Stimulated activated CD4-positive, alpha-beta T cell treated with anti-CD3 and anti-CD28 coated beads, Interleukin-15, amount 100 ng/mL, for 48 hours (primary cell): Measurements from ENCODE around the gene CHMP3.

Source experiments
- DNase-seq, 2 donors: peaks; one replicate each; pipeline ENCODE4 v3.0.0-alpha.2; 2020; ENCODE audit warnings: low read depth in 2 of 2

The CHMP3 gene

GRCh38 chr2:86466306-86466705, 96.9 kb downstream of the CHMP3 start:
- no peak for DNase-seq

GRCh38 chr2:86464652-86465051, 98.6 kb downstream of the CHMP3 start:
- no peak for DNase-seq

- no peak for DNase-seq
Observed at GRCh38 chr2:86461042-86461743, 102.0 kb downstream of the CHMP3 start.

DNA sequence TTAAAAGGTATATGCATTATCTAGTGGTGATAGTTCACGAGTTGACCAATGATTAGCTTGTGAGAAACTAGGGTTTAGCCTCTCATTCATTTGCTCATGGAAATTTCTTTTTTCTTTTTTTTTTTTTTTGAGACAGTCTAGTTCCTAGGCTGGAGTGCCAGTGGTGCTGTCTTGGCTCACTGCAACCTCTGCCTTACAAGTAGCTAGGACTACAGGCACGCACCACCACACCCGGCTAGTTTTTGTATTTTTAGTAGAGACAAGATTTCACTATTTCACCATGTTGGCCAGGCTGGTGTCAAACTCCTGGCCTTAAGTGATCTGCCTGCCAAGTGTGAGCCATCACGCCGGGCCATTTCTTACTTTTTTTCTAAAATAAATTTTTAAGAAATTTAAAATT, 108.1 kb downstream of the CHMP3 start:
- no peak for DNase-seq

- DNase-seq = no peak
Observed at GRCh38 chr2:86454238-86454637, 109.0 kb downstream of the CHMP3 start.

DNA sequence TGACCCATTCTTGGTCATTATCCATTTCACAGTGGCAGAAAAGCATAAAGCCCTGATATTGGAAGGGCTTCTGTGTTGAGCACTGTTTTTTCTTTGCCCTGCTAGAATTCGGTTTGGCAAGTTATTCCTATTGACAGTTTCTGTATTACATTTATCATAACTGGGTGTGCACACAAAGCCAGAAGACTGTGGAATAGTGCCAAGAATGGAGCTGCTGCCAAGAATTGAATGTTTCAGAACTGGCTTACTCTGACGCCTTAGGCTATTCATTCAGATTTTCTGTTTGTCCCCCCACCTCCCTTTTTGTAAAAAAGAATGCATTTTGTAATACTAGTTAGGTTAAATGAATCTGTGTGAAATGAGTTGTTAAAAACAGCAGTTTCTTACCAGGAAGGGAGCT, 109.4 kb downstream of the CHMP3 start:
- no peak for DNase-seq
